A549 (cell line): Measurements from ENCODE around the gene MED12L.

ENCODE experiments used
- ATOH8 ChIP-seq: fragments of 250-450 bp; sonication (Bioruptor Pico); IDR thresholded peaks from 2 replicates; pipeline ENCODE4 v1.5.0; 2020; ENCODE audit warnings: low read depth, mild to moderate bottlenecking, moderate library complexity
- CTCF ChIP-seq: fragments of >200 bp; sonication (Bioruptor Twin); formaldehyde crosslinking; IDR thresholded peaks from 3 replicates; pipeline ENCODE4 v1.5.1; 2016
- ESRRA ChIP-seq: fragments of 150-350 bp; IDR thresholded peaks from 2 replicates; pipeline ENCODE4 v1.6.1; 2014; ENCODE audit warnings: mild to moderate bottlenecking, low read length, borderline replicate concordance
- HES2 ChIP-seq: fragments of >200 bp; sonication (Bioruptor Twin); formaldehyde crosslinking; IDR thresholded peaks from 2 replicates; pipeline ENCODE4 v1.6.1; 2016
- KDM1A ChIP-seq: fragments of 200-600 bp; sonication (generic); IDR thresholded peaks from 2 replicates; pipeline ENCODE4 v1.6.1; 2016; ENCODE audit warnings: low read depth, mild to moderate bottlenecking
- MAX ChIP-seq: IDR thresholded peaks from 2 replicates; pipeline ENCODE4 v1.6.1; 2012

- TF ChIP-seq CTCF, result no peak
- no peak for TF ChIP-seq HES2
- TF ChIP-seq MAX, result no peak
- no peak for TF ChIP-seq ESRRA
- TF ChIP-seq KDM1A, result no peak
- TF ChIP-seq ATOH8 (CRISPR knock-in tag), result no peak
Observed at GRCh38 chr3:151100076-151100475, 14.6 kb downstream of the MED12L start.
